ENCODE results near the gene RGS6. TPM values are rescaled to one million over a fixed set of nuclear protein-coding genes. Genes with fewer than 3 reads are reported as not detected.

RGS6 gene
- total RNA-seq, 1 donor from 2014 or later = 2.8 TPM

DNA sequence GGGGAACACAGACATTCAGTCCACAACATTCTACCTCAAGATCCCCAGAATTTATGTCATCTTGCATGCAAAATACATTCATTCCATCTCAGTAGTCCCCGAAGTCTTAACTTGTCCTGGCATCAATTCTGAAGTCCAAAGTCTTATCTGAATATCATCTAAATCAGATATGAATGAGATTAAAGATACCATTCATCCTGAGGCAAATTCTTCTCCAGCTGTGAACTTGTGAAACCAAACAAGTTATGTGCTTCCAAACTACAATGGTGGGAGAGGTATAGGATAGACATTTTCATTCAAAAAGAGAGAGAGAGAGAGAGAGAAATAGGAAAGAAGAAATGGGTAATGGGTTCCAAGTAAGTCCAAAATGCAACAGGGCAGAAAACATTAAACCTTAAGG lies 571.0 kb downstream of the RGS6 start:
- Mint-ChIP-seq H3K4me3 (no peak overlapping the region), H3K27ac (ENCODE audit: unreplicated experiment) (no peak overlapping the region), H3K27me3 (ENCODE audit: low read depth) (no peaks in the 10 kb centered on the region), H3K36me3 (ENCODE audit: low read depth) (peaks cover 5% of the 10 kb centered on the region), H3K4me1 (peaks cover 8% of the 10 kb centered on the region), H3K9me3 (peaks cover 3% of the 10 kb centered on the region)
- no peak for TF ChIP-seq CTCF (conservative IDR thresholded peaks at IDR 0.05)
- no peak for DNase-seq (ENCODE audit: low read depth, low spot score)

GRCh38 chr14:72503696-72504368 lies 571.6 kb downstream of the RGS6 start:
- Mint-ChIP-seq H3K4me3 (no peak overlapping the region), H3K36me3 (ENCODE audit: low read depth) (peaks cover 5% of the 10 kb centered on the region), H3K4me1 (peaks cover 8% of the 10 kb centered on the region), H3K9me3 (peaks cover 3% of the 10 kb centered on the region), H3K27ac (ENCODE audit: unreplicated experiment) (no peak overlapping the region), H3K27me3 (ENCODE audit: low read depth) (no peaks in the 10 kb centered on the region)
- DNase-seq (ENCODE audit: low read depth, low spot score) = no peak
- no peak for TF ChIP-seq CTCF (conservative IDR thresholded peaks at IDR 0.05)

DNA sequence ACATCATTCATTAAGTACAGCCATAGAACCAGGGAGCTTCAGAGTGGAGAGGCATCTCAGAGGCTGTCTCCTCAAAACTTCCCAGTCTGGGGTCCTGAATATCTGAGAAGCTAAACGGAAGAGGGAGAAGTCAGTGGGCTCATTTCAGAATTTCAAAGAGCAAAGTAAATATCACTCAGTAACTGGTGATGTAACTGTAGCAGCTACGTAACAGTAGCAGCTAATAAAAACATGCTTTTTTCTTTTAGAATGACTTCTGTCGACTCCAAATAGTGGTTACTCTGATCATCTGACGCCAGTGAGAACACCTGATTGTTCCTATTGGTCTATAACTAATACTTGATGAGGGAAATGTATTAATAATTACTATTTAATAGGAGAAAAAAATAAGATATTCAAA lies 578.3 kb downstream of the RGS6 start:
- Mint-ChIP-seq H3K4me3 (no peak overlapping the region), H3K27ac (ENCODE audit: unreplicated experiment) (no peak overlapping the region), H3K36me3 (ENCODE audit: low read depth) (no peaks in the 10 kb centered on the region), H3K27me3 (ENCODE audit: low read depth) (peaks cover 9% of the 10 kb centered on the region), H3K9me3 (no peaks in the 10 kb centered on the region), H3K4me1 (no peaks in the 10 kb centered on the region)
- DNase-seq (ENCODE audit: low read depth, low spot score) = no peak
- no peak for TF ChIP-seq CTCF (conservative IDR thresholded peaks at IDR 0.05)

- no peak for DNase-seq (ENCODE audit: low read depth, low spot score)
- H3K4me1 Mint-ChIP-seq = peaks cover 6% of the 10 kb centered on the region
- H3K36me3 Mint-ChIP-seq (ENCODE audit: low read depth) = no peaks in the 10 kb centered on the region
- H3K27me3 Mint-ChIP-seq (ENCODE audit: low read depth) = peaks cover 9% of the 10 kb centered on the region
- H3K4me3 Mint-ChIP-seq = no peak overlapping the region
- no peaks in the 10 kb centered on the region for H3K9me3 Mint-ChIP-seq
- no peak for TF ChIP-seq CTCF (conservative IDR thresholded peaks at IDR 0.05)
- no peak overlapping the region for H3K27ac Mint-ChIP-seq (ENCODE audit: unreplicated experiment)
These were observed 580.1 kb downstream of the RGS6 start for GRCh38 chr14:72512281-72512680.

DNA sequence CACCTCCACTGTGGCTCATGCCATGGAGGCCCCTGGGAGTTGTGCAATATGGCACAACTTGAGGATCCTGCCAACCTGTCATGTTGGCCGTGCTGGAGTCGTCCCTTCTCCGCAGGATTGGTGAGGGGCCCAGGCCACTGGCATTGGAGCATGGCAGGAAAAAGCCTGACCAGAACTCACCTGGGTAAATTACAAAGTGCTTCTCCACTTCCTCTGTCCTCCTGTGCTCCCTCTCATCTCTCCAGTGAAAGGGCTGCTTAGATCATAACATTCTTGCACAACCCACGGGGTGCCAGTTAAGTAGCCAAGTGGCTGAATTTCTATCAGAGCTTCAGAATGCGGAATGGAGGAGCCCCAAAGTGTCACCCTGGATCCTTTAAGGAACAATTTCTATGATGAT lies 580.7 kb downstream of the RGS6 start:
- no peak overlapping the region for H3K4me3 Mint-ChIP-seq
- H3K27ac Mint-ChIP-seq (ENCODE audit: unreplicated experiment) = no peak overlapping the region
- no peaks in the 10 kb centered on the region for H3K9me3 Mint-ChIP-seq
- H3K4me1 Mint-ChIP-seq = peaks cover 6% of the 10 kb centered on the region
- no peaks in the 10 kb centered on the region for H3K36me3 Mint-ChIP-seq (ENCODE audit: low read depth)
- no peak for TF ChIP-seq CTCF (conservative IDR thresholded peaks at IDR 0.05)
- H3K27me3 Mint-ChIP-seq (ENCODE audit: low read depth) = peaks cover 9% of the 10 kb centered on the region
- DNase-seq (ENCODE audit: low read depth, low spot score) = no peak

All from neural crest cell (in vitro differentiated cells).